GM12873 (cell line): ENCODE data around the gene BBIP1.

ENCODE experiments used
- CTCF ChIP-seq: IDR thresholded peaks from 2 replicates; pipeline ENCODE4 v1.5.1; 2012; ENCODE audit warnings: low read depth, mild to moderate bottlenecking, moderate library complexity, low read length, control low read depth; ENCODE audit not compliant: insufficient read depth; ENCODE audit errors: missing control alignments

BBIP1 gene

GRCh38 chr10:110858297-110858934 is 60.6 kb downstream of the BBIP1 start:
- no peak for TF ChIP-seq CTCF

- no peak for TF ChIP-seq CTCF
These were observed 61.5 kb downstream of the BBIP1 start for GRCh38 chr10:110857265-110858171.

- TF ChIP-seq CTCF: no peak
These were observed 64.9 kb downstream of the BBIP1 start for GRCh38 chr10:110853921-110854605.

GRCh38 chr10:110852947-110853346 is 66.0 kb downstream of the BBIP1 start:
- no peak for TF ChIP-seq CTCF

GRCh38 chr10:110852255-110852896 is 66.6 kb downstream of the BBIP1 start:
- TF ChIP-seq CTCF: no peak

GRCh38 chr10:110851020-110851612 is 67.9 kb downstream of the BBIP1 start:
- no peak for TF ChIP-seq CTCF

GRCh38 chr10:110850099-110850498 is 68.9 kb downstream of the BBIP1 start:
- no peak for TF ChIP-seq CTCF
